HG02938 (cell line): ENCODE data around the gene KPNA4.
A peak's percentile ranks its signal among the peaks of the same experiment; 100 is the strongest.
"Not testable (repeated sequence)": the region's sequence is repeated elsewhere in the genome, so short reads cannot be mapped to it uniquely, and the experiment has no call there.

Experiments
- ATAC-seq: cut with Tn5 transposase; IDR thresholded peaks from one replicate; pipeline ENCODE4 v1.9.1; 2021; ENCODE audit warnings: mild to moderate bottlenecking, moderate library complexity; ENCODE audit not compliant: unreplicated experiment

KPNA4 gene

DNA sequence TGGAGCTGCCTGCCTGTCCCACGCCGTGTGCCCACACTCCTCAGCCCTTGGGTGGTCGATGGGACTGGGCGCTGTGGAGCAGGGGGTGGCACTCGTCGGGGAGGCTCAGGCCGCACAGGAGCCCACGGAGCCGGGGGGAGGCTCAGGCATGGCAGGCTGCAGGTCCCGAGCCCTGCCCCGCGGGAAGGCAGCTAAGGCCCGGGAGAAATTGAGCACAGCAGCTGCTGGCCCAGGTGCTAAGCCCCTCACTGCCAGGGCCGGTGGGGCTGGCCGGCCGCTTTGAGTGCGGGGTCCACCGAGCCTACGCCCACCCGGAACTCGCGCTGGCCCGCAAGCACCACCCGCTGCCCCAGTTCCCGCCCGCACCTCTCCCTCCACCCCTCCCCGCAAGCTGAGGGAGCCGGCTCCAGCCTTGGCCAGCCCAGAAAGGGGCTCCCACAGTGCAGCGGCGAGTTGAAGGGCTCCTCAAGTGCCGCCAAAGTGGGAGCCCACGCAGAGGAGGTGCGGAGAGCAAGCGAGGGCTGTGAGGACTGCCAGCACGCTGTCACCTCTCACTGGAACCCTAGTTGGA, 8.7 kb upstream of the KPNA4 start:
- not testable (repeated sequence) for ATAC-seq

DNA sequence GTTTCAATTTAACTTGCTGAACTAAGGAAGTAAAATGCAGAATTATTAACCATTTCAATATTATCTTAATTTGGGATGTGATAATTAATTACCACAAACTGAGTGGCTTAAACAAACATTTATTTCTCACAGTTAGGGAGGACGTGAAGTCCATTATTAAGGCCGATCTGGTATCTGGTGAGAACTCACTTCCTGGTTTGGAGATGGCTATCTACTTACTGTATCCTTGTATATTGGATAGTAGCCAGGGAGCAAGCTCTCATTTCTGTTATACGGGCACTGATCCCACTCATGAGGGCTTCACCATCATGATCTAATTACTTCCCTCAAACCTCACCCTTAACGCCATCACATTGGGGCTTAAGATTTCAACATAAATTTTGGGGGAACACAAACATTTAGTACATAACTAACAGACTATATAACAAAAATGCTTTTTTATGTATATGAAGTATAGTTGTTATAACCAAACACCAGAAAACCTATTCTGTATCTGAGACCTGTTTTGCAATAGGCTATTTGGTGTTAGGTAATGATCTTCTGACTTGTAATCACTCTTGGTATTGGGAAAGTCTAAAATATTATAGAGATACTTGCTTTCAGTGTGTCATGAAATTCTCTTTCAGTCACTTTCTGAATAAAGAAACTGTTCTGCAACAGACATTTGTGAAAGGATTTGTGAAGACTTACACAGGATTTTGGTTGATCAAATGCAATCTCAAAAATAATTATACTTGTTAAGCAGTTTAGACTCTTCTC, 4.7 kb upstream of the KPNA4 start:
- no peak for ATAC-seq

DNA sequence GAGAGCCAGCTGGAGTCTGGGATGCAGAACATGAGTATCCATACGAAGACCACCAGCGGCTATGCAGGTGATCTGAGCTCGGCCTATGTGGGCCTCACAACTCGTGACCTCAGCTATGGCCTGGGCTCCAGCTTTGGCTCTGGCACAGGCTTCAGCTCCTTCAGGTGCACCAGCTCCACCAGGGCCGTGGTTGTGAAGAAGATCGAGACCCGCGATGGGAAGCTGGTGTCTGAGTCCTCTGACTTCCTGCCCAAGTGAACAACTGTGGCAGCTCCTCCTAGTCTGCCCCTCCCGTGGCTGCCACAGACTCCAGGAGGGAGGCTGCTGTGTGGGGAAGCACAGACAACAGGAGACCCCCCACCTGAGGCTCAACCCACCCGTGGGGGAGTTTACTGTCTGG, 3.6 kb upstream of the KPNA4 start:
- ATAC-seq: no peak

DNA sequence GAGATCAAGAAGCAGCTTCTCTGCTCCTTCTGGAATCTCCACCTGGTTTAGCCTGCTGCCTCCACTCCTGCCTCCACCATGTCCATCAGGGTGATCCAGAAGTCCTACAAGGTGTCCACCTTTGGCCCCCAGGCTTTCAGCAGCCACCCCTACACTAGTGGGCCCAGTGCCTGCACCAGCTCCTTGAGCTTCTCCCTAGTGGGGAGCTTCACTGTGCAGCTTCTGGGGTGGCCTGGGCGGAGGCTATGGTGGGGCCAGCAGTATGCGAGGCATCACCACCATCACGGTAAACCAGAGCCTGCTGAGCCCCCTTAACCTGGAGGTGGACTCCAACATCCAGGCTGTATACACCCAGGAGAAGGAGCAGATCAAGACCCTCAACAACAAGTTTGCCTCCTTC, 2.4 kb upstream of the KPNA4 start:
- no peak for ATAC-seq

DNA sequence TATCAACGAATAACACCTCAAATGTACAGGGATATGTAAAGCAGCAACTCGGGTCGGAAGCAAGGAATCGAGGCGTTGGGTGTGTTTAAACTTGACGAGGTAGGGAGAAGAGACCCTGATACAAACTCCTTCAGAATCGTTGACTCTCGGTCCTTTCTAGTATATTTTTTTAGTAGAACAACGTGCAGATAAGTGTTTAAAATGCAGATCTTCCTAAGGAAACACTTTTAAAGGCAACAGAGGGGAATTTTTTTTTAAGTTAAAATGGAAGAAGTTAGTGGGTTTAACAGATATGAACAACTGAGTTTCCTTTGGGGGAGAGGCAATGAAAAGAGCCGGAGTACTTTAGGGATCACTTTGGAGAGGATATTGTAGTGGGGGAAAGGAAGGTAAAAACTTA, 1.1 kb upstream of the KPNA4 start:
- no peak for ATAC-seq

DNA sequence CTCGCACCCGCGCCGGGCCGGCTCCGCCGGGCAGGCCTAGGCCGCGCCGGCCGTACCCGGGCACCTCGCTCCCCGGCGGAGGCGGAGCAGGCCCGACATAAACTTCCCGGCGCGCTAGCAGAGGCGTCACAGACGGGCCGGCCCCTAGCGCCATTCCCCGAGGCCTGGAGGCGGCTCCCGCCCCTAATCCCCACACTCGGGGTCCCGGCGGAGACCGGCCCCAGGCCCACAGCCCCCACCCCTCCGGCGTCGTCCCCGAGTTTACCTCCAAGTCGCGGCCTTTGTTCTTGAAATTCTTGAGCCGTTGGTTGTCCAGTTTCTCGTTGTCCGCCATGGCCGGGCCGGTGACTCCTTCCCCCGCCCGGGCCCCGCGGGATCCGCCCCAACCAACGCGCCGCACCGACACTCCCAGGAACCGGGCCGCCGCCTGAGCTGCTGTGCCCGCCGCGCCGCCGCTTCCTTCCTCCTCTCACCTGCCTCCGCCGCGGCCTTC, 376 bp downstream of the KPNA4 start:
- ATAC-seq: peak; percentile 40

DNA sequence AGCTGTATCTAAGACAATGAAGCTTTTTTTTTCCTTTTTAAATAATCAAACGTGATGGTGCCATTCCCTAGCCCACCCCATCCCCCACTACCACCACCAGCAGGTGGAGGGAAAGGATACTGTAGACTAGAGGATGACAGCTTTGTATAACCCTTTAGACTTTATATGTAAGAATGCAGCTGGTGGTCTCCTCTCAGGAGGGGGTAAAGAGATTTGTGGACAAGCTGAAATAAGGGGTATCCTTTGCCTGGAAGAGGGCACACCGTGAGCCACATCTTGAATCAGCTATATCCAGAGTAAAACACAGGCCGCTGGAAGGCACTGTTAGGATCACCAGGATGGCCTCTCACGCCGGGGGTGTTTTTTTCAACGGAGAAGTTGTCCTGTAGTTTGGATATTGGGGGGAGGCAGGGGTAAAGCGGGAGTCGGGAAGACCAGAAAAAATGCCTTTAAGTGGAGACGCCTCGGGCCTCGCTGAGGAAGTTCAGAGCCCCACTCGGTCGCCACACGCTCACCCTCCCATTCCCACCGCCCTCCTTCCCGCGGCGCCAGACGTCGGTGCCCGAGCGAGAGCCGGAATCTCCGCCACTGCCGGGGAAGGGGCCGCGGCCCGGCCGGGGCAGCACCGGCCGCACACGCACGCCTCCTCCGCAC, 986 bp downstream of the KPNA4 start:
- no peak for ATAC-seq

DNA sequence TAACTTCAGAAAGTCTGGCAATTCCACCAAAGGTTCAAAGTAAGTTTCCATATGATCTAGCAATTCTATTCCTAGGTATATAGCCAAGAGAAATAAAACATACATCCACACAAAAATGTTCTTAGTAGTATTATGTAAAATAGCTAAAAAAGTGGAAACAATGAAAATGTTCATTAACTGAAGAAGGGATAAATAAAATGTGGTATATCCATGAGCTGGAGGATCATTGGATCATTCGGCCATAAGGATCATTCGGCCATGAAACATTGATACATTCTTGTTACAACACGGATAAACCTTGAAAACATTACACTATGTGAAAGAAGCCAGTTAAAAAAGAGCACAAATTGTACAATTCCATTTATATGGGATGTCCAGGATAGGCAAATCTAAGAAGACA, 2.4 kb downstream of the KPNA4 start:
- ATAC-seq: no peak

DNA sequence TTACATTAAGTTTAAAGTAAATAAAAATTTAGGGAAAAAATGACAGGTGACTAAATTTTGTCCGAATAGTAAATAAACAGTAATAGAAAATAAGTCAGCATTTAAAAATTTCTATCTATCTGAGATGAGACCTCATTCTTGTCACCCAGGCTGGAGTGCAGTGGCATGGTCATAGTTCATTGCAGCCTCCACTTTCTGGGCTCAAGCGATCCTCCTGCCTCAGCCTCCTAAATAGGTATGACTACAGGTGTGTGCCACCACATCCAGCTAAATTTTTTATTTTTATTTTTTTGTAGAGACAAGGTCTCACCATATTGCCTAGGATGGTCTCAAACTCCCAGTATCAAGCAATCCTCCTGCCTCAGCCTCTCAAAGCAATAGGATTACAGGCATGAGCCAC, 7.8 kb downstream of the KPNA4 start:
- ATAC-seq: no peak

DNA sequence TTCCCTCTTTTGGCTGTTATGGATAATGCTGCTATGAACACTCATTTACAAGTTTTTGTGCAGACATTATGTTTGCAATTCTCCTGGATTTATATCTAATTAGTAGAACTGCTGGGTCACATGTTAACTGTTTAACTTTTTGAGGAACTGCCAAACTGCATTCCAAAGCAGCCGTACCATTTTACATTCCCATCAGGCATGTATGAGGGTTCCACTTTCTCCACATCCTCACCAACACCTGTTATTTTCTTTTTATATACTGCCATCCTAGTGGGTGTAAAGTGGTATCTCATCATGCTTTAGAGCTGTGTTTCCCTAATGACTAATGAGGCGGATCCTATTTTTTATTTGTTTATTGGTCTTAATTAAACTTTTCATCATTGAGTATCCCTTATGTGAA, 9.2 kb downstream of the KPNA4 start:
- no peak for ATAC-seq

DNA sequence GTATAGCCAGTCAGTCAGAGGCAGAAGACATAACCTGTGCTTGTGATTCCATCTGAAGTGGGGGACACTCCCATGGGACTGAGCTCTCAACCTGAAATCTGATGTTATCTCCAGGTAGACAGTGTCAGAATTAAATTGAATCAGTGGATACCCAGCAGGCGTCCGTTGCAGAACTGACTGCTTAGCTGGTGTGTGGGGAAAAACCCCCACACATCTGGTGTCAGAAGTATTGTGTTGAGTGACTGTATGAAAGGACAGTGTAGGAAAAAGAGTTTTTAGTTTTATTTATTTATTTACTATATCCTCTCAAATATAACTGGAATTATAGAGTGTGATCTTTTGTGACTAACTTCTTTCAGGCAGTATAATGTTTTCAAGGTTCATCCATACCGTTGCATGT, 10.4 kb downstream of the KPNA4 start:
- ATAC-seq: no peak

DNA sequence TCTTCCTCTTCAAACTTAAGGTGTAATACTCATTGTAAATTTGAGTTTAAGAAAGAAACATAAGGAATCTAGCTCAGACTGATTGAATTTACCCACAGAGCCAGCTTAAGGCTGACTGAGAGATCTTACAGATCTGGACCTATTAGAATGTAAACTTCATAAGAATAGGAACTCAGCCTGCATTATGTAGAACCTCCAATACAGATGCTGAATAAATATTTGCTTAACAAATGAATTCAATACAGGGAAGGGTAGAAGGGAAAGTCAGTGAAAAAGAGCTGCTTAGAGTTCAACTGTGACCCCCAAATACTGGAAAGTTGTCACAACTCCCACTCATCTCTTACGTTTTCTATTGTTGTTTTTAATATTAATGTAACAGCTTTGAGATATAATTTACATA, 11.5 kb downstream of the KPNA4 start:
- no peak for ATAC-seq

DNA sequence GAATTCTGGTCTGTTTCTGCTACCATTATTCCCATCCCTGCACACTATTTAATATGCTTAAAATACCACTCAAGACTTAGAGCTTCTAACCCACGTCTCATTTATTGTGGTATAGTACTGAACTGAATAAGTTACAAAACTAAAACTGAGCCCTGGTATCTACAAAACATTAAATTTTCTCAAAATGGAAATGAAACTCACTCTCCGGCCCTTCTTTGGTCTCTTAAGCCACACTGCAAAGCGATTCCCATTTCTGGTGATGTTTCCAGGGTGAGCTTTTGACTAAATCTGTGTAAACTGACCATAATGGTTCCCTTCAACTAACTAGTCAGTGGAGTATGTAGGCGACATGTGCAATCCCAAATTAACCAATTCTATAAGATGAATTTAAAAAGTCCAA, 18.6 kb downstream of the KPNA4 start:
- ATAC-seq: peak; percentile 61

DNA sequence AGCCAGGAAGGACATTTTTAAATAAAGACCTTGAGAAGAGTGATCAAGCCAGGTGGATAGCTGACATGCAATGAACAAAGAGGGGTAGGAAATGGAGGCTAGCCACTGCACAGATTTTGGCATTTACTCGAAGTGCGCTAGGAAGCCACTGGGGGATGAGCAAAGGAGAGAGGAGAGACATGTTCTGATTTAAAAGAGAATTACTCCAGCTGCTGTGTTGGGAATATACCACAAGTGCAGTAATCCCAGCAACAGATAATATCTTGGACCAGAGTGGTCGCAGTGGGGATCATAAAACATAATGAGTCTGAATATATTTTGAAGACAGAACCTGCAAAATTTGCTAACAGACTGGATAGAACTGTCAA, 19.9 kb downstream of the KPNA4 start:
- ATAC-seq: no peak

DNA sequence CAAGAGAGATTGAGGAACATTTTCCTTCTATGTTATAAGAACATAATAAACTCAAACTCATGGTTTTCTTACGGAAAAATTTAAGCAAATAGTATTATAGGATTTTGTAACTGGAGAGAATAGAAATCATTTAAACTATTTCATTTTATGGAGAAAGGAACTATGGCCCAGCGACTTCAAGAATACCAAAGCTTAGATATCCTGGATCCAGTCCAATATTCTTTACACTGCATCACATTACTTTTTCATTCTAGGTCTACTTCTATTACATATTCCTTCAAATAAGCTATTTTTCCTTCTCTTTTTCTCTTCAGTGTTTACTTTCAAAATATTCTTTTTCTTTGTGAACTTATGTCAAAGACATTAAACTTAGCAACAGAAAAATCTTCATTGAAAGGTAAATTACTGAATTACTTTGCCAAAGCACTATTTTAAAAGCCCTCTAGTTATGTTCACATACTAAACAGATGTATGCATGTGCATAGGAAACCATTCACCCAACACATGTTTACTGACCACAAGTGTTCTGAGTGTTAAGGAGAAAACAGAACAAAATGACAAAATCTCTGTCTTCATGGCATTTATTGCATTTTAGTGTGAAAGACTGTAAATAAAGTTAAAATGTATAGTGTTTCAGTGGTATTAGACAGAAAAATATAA, 20.4 kb downstream of the KPNA4 start:
- no peak for ATAC-seq

DNA sequence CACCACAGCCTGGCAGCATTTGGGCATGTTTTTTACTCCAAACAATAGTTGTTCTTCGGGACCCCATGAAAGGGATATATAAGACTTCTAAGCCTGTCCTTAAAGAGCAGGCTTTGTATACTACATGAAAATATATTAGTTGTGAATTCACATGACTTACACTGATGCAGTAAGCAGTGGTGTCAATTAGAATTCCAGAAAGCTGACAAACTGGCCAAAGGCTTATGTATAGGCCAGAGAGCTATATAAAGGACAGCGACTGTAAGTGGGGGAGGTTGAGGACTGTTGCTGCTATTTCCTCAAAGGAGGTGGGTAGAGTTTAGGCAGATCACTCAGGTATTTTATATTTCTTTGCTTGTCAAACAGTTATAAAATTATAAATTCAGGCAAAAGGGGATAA, 24.8 kb downstream of the KPNA4 start:
- ATAC-seq: no peak

DNA sequence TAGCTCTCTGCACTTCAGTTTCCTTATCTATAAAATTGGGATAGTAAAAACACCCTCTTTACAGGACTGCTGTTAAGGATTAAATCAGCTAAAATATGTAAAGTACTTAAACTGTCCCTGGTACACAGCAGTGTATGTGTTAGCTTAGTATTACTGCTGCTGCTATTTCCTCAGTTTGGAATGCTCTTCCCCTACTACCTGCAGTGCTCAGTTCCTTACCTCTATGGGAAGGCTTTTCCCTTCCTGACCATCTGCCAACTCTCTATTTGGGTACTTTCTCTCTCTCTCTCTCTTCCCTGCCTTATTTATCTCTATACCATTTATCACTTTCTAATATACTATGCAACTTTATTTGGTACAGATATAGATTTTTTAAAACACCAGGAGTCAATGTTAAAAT, 26.5 kb downstream of the KPNA4 start:
- ATAC-seq: no peak

DNA sequence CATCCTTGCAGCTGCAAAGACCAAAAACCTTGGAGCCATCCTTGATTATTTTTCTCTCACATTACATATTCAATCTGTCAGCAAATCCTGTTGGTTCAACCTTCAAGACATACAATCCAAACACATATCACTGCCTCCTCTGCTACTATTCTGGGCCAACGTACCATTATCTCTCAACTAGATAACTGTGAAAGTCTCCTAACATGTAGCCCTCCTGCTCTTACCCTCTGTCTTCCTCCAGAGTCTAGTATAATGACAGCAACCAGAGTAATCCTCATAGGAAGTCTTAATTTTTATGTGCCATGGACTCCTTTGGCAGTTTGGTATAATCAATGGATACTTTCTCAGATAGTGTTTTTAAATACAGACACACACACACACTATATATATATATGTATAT, 27.6 kb downstream of the KPNA4 start:
- no peak for ATAC-seq

DNA sequence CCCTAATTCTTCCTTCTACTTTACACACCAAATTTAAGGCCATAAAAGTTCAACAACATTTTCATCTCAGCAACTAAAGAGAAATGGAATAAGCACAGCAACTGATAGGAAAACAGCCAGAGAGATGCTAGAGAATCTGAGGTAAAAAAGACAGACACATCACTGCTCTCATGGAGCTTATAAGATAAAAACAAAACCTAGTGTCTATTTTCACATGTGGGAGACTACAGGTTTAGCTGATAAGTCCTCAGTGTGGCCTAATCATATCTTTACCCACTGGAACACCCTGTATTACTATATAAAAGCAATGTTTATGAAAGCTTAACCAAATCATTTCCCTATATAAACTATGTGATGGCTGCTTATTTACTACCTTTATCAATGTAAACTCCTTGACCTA, 33.0 kb downstream of the KPNA4 start:
- no peak for ATAC-seq

DNA sequence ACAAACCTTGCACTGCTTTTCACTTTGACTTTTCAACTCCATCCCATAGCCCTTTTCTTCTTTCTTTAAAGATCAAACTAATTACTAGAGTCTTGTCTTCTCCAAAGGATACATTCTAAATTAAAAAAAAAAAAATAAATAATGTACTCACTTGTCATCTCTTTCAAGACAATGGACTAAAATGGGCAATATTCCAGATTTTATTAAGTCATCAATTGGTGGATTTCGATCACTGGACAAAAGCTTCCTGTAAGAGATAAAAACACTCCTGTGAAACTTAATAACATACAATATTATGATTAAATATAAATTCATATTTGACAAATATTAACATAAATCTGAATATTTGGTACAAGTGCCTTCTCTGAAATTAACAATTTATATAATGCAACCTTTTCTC, 34.1 kb downstream of the KPNA4 start:
- ATAC-seq: no peak

DNA sequence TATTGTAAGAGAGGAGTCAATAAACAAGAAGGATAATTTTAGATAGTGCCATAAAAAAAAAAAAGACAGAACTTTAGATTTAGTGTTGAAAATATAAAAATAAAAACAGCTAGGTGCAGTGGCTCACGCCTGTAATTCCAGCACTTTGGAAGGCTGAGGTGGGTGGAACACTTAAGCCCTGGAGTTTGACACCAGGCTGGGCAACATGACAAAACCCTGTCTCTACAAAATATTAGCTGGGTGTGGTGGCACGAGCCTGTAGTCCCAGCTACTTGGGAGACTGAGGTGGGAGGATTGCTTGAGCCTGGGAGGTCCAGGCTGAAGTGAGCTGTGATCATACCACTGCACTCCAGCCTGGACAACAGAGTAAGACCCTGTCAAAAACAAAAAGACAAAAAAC, 49.0 kb downstream of the KPNA4 start:
- ATAC-seq: not testable (repeated sequence)

DNA sequence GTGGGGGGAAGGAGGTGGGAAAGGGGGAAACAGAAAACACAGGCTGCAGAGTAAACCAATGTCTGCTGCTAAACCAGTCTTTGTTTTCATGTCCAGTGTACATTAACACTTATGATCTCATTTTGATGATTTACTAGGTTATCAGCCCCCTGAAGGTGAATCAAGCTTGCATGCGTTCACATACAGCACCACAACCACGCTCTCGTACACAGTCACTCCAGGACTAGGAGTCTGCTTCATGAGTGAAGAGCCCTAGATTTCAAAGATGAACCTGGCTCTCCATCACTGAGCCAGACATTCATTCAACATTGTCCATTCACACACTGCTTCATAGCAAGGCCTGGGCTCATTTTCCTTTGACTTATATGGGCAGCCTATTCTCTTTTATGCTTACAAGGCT, 64.0 kb downstream of the KPNA4 start:
- no peak for ATAC-seq
